Skeletal muscle tissue (tissue), 4 donors: ENCODE measurements around the gene ZFP36L2. TPM values are rescaled to one million over a fixed set of nuclear protein-coding genes. Genes with fewer than 3 reads are reported as not detected.

ENCODE experiments used
- H3K27ac ChIP-seq: one replicate; pipeline ENCODE4 v1.7.0; 2013; ENCODE audit warnings: mild to moderate bottlenecking, low read depth, low read length, inconsistent platforms
- H3K27me3 ChIP-seq, 3 donors: one replicate each; pipeline ENCODE4 v1.7.0; 2013; ENCODE audit warnings: low read length in 3 of 3; ENCODE audit not compliant: control insufficient read depth in 3 of 3, insufficient read depth in 3 of 3
- H3K36me3 ChIP-seq, 3 donors: one replicate each; pipeline ENCODE4 v1.7.0; 2013; ENCODE audit warnings: low read length in 3 of 3; ENCODE audit not compliant: control insufficient read depth in 3 of 3, insufficient read depth in 3 of 3
- H3K4me1 ChIP-seq, 3 donors: one replicate each; pipeline ENCODE4 v1.7.0; 2013; ENCODE audit warnings: low read length in 3 of 3, mild to moderate bottlenecking in 3 of 3; ENCODE audit not compliant: control insufficient read depth in 3 of 3, insufficient read depth in 3 of 3
- H3K4me3 ChIP-seq, 3 donors: one replicate each; pipeline ENCODE4 v1.7.0; 2013; ENCODE audit warnings: low read length in 3 of 3
- H3K9ac ChIP-seq, 3 donors: one replicate each; pipeline ENCODE4 v1.7.0; 2013; ENCODE audit warnings: low read length in 3 of 3, mild to moderate bottlenecking in 3 of 3, moderate library complexity in 2 of 3, low read depth in 1 of 3
- H3K9me3 ChIP-seq, 3 donors: one replicate each; pipeline ENCODE4 v1.7.0; 2013; ENCODE audit warnings: low read length in 3 of 3; ENCODE audit not compliant: control insufficient read depth in 3 of 3
- total RNA-seq: library from RNA; depleted of rRNA; stranded (reverse); fragments of >200 nt; gene quantifications from one replicate; pipeline ENCODE4 v1.2.3, GENCODE V29; 2014
- donor health status: Osteomylitis.

The ZFP36L2 gene
- total RNA-seq, 1 donor from 2014 or later: 14.1 TPM

- Histone ChIP-seq H3K9ac (peak overlapping the region; percentile 94 to 99 (median 97)), H3K4me3 (peak overlapping the region; percentile 90 to 95 (median 93)), H3K4me1 (peaks cover 41 to 50% (median 42%) of the 10 kb centered on the region in 3 donors), H3K27me3 (no peaks in the 10 kb centered on the region), H3K9me3 (no peaks in the 10 kb centered on the region), H3K27ac (peak overlapping the region; percentile 96), H3K36me3 (peaks cover 12 to 22% (median 21%) of the 10 kb centered on the region in 3 donors)
Observed at GRCh38 chr2:43225788-43226557, 433 bp downstream of the ZFP36L2 start.

- peaks cover 48 to 54% (median 48%) of the 10 kb centered on the region in 3 donors for H3K4me1 ChIP-seq
- H3K36me3 ChIP-seq: peaks cover 12 to 22% (median 15%) of the 10 kb centered on the region in 3 donors
Observed at GRCh38 chr2:43225093-43225787, 1.2 kb downstream of the ZFP36L2 start.

DNA sequence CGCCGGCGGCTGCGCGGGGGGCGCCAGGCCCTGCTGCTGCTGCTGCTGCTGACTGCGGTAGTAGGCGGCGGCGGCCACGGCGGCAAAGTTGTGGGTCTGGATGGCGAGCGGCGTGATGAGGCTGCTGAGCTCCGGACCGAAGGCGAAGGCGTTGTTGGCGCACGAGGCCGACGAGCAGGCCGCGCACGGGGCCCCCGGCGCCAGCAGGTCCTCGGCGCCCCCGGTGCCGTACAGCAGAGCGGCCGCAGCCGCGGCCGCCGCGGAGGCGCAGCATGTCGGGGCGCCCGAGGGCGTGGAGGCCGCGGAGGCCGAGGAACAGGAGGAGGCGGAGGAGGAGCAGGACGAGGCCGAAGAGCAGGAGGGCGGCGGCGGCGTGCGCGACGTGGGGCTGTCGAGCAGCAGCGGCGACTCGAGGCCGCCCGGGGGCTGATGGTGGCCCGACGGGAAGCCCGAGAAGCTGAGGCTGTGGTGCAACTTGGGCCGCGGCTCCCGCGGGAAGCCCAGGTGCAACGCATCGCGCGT is 1.8 kb downstream of the ZFP36L2 start:
- Histone ChIP-seq H3K9me3 (no peaks in the 10 kb centered on the region), H3K9ac (peak overlapping the region; percentile 57 to 99 (median 94)), H3K36me3 (peaks cover 12 to 22% (median 15%) of the 10 kb centered on the region in 3 donors), H3K27me3 (no peaks in the 10 kb centered on the region), H3K27ac (peak overlapping the region; percentile 96), H3K4me1 (peaks cover 48 to 56% (median 51%) of the 10 kb centered on the region in 3 donors), H3K4me3 (peak overlapping the region; percentile 90 to 95 (median 93))

More at GRCh38 chr2:43225093-43225787, 1.2 kb downstream of the ZFP36L2 start:
- Histone ChIP-seq H3K9me3 (no peaks in the 10 kb centered on the region), H3K27me3 (no peaks in the 10 kb centered on the region), H3K4me3 (peak overlapping the region; percentile 90 to 95 (median 93)), H3K9ac (peak overlapping the region; percentile 94 to 99 (median 97)), H3K27ac (peak overlapping the region; percentile 96)

- H3K4me1 ChIP-seq: peaks cover 53 to 59% (median 53%) of the 10 kb centered on the region in 3 donors
Observed at GRCh38 chr2:43224131-43224570, 2.3 kb downstream of the ZFP36L2 start.

DNA sequence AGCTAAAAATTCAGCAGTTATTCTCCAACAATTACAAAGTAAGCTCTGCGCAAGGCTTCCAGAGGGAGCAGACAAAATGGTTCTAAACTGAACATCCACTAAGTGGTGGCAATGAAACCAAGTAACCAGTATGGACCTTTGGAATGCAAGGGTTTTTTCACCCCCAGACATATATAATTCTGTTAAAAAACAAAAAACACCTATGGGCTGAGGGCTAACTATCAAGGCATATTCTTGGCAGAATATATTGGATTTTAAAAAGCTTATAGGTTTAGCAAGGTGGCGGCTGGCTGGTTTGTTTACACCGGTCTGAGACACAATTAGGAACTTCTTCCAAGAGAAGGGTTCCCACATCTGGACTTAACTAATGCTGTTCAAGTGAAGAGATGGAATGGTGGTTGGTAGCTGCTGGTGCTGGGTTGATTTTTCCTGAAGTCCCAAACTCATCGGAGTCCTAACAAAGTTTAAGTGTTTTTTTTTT is 2.8 kb downstream of the ZFP36L2 start:
- Histone ChIP-seq H3K36me3 (peaks cover 12 to 22% (median 15%) of the 10 kb centered on the region in 3 donors), H3K4me1 (peaks cover 54 to 60% (median 57%) of the 10 kb centered on the region in 3 donors), H3K27me3 (no peaks in the 10 kb centered on the region), H3K4me3 (peak overlapping the region; percentile 87 to 95 (median 90)), H3K9ac (peak overlapping the region; percentile 58 to 99 (median 93)), H3K27ac (peak overlapping the region; percentile 96), H3K9me3 (no peaks in the 10 kb centered on the region)

More at GRCh38 chr2:43224131-43224570, 2.3 kb downstream of the ZFP36L2 start:
- Histone ChIP-seq H3K27me3 (no peaks in the 10 kb centered on the region), H3K4me3 (peak overlapping the region; percentile 87 to 95 (median 90)), H3K27ac (peak overlapping the region; percentile 96), H3K9ac (peak overlapping the region; percentile 57 to 99 (median 58)), H3K36me3 (peaks cover 12 to 22% (median 15%) of the 10 kb centered on the region in 3 donors), H3K9me3 (no peaks in the 10 kb centered on the region)

GRCh38 chr2:43222475-43223309 is 3.7 kb downstream of the ZFP36L2 start:
- peaks cover 12 to 22% (median 15%) of the 10 kb centered on the region in 3 donors for H3K36me3 ChIP-seq
- H3K27ac ChIP-seq: peak overlapping the region; percentile 94
- peak overlapping the region; percentile 89 to 99 (median 93) for H3K9ac ChIP-seq
- H3K9me3 ChIP-seq: no peaks in the 10 kb centered on the region
- no peaks in the 10 kb centered on the region for H3K27me3 ChIP-seq
- H3K4me3 ChIP-seq: peak overlapping the region; percentile 87 to 97 (median 92)
- H3K4me1 ChIP-seq: peaks cover 50 to 59% (median 57%) of the 10 kb centered on the region in 3 donors

DNA sequence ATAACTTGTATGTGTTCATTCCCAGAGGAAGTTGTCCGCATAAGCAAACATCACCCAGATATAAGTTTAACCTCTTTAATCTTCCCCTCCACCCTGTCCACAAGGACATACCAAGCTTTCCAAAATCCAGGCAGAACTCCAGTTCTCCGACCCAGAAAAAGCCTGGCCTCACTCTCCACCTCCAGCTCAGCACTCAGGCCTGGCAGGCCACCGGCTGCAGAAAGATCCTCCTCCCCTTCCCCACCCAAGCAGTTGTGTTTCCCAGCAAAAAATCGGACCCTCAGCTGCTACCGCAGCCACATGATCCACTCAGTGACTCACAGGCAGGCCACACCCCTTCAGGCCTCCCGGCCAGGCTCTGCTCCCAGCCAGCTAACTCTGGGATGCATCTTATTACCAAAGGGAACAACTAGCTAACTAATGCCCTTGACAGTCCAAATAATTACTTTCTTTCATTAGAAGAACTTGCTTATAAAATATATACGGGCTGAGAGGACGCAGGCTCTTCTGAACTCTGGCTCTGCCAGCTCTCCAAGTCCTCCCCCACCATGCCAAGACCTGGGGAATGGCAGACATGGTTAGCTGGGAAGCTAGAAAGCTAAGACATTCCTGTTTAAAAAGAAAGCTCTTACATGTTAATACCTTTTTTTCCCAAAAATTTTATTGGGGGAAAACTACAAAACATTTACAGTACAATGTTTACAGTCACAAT is 4.5 kb downstream of the ZFP36L2 start:
- peaks cover 52 to 62% (median 61%) of the 10 kb centered on the region in 3 donors for H3K4me1 ChIP-seq
- H3K27ac ChIP-seq: peak overlapping the region; percentile 94
- peak overlapping the region; percentile 87 to 97 (median 92) for H3K4me3 ChIP-seq
- no peaks in the 10 kb centered on the region for H3K27me3 ChIP-seq
- H3K9me3 ChIP-seq: no peaks in the 10 kb centered on the region
- peaks cover 12 to 22% (median 15%) of the 10 kb centered on the region in 3 donors for H3K36me3 ChIP-seq
- H3K9ac ChIP-seq: peak overlapping the region; percentile 89 to 99 (median 93)

- H3K4me1 ChIP-seq: peaks cover 52 to 62% (median 61%) of the 10 kb centered on the region in 3 donors
Observed at GRCh38 chr2:43221124-43221762, 5.2 kb downstream of the ZFP36L2 start.

More at GRCh38 chr2:43221124-43221762, 5.2 kb downstream of the ZFP36L2 start:
- Histone ChIP-seq H3K27me3 (no peaks in the 10 kb centered on the region), H3K36me3 (peaks cover 12 to 22% (median 15%) of the 10 kb centered on the region in 3 donors), H3K27ac (peak overlapping the region; percentile 94), H3K9me3 (no peaks in the 10 kb centered on the region), H3K9ac (peak overlapping the region; percentile 89 to 99 (median 93)), H3K4me3 (peak overlapping the region; percentile 87 to 97 (median 92))
